OCI-LY3 (cell line): ENCODE measurements around the gene CCIN.

Experiments used
- CTCF ChIP-seq: fragments of 200-600, 300-600 bp; sonication (generic); IDR thresholded peaks from 2 replicates; pipeline ENCODE4 v1.5.1; 2014; ENCODE audit warnings: antibody characterized with exemption, low read length, low read depth
- EZH2phosphoT487 ChIP-seq: fragments of 200-600 bp; shearing (Covaris generic); IDR thresholded peaks from 2 replicates; pipeline ENCODE4 v1.6.1; 2018; ENCODE audit warnings: antibody characterized with exemption, mixed run types, low read depth

GRCh38 chr9:36158122-36158521, 11.1 kb upstream of the CCIN start:
- TF ChIP-seq CTCF (no peak), EZH2phosphoT487 (no peak)
